ENCODE measurements around the gene ZNF497. TPM values are rescaled to one million over a fixed set of nuclear protein-coding genes. Genes with fewer than 3 reads are reported as not detected.
A peak's percentile ranks its signal among the peaks of the same experiment; 100 is the strongest.

Gene ZNF497
- total and polyA plus RNA-seq, 10 of the 15 experiments (the other 5 are each of a cell fraction or from before 2014, with no cell fraction given) = 0.09 to 0.82 (median 0.28) TPM

DNA sequence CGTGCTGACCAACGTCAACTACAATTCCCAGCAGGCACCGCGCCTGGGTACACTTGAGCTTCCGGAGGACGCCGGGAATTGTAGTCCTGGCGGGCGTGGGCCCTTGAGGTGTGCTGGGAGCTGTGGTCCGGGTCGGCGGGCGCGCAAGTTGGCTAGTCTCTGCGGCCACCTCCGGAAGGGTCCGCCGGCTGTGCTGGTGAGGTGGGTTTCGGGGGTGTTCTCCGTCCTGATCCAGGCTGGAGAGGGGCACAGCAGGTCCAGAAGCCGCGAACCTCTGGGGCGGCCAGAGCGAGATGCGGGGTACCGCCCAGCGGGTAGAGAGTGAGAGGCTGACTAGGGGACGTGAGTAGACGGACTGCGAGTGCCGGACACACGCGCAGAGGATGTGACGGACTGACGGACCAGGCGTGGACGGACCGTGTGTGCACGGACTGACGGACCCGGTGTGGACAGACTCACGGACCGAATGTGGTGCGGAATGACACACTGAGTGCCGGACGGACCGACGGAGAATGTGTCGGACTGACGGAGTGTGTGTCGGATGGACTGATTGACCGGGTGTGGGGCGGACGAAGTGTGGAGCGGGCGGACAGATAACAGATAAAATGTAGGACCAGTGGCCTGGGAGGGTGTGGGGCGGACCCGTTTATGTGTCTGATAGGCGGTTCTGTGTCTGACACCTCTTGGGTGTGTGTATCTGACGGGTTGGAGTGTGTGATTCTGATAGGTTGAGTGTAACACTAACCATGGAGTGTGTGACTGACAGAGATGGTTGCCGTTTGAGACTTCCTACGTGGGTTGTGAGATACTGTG lies 35.4 kb downstream of the ZNF497 start, which contains the start of gene ZSCAN22 (continued):
- TF ChIP-seq RBBP5 (conservative IDR thresholded peaks at IDR 0.05) = no peak
- TF ChIP-seq CREM (IDR thresholded peaks at IDR 0.05; ENCODE audit: low read depth) = peak; percentile 98
- TF ChIP-seq KDM1A (IDR thresholded peaks at IDR 0.05; ENCODE audit: borderline replicate concordance) = no peak
- TF ChIP-seq SUZ12 (IDR thresholded peaks at IDR 0.05; ENCODE audit: unreplicated experiment) = no peak
- no peak for TF ChIP-seq WRNIP1 (IDR thresholded peaks at IDR 0.05; ENCODE audit: borderline replicate concordance, low read depth, low read length)
- TF ChIP-seq POU2F2 (IDR thresholded peaks at IDR 0.05; ENCODE audit: borderline replicate concordance, low read depth, low read length) = peak; percentile 7; the same call in 1 of the 3 replicates
- peak in 1 of 2 experiments; percentile 78; a peak in 2 of 4 replicates for TF ChIP-seq SRF (IDR thresholded peaks at IDR 0.05; ENCODE audit: low read depth in 2 of 2, low read length in 2 of 2)
- TF ChIP-seq IRF5 (IDR thresholded peaks at IDR 0.05; ENCODE audit: borderline replicate concordance) = 0 out of 2 replicates have a peak, but pooled peaks have one; percentile 56
- TF ChIP-seq, protein P1, sequence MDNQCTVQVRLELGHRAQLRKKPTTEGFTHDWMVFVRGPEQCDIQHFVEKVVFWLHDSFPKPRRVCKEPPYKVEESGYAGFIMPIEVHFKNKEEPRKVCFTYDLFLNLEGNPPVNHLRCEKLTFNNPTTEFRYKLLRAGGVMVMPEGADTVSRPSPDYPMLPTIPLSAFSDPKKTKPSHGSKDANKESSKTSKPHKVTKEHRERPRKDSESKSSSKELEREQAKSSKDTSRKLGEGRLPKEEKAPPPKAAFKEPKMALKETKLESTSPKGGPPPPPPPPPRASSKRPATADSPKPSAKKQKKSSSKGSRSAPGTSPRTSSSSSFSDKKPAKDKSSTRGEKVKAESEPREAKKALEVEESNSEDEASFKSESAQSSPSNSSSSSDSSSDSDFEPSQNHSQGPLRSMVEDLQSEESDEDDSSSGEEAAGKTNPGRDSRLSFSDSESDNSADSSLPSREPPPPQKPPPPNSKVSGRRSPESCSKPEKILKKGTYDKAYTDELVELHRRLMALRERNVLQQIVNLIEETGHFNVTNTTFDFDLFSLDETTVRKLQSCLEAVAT (IDR thresholded peaks at IDR 0.05) = peak; percentile 51
- TF ChIP-seq, protein P2, sequence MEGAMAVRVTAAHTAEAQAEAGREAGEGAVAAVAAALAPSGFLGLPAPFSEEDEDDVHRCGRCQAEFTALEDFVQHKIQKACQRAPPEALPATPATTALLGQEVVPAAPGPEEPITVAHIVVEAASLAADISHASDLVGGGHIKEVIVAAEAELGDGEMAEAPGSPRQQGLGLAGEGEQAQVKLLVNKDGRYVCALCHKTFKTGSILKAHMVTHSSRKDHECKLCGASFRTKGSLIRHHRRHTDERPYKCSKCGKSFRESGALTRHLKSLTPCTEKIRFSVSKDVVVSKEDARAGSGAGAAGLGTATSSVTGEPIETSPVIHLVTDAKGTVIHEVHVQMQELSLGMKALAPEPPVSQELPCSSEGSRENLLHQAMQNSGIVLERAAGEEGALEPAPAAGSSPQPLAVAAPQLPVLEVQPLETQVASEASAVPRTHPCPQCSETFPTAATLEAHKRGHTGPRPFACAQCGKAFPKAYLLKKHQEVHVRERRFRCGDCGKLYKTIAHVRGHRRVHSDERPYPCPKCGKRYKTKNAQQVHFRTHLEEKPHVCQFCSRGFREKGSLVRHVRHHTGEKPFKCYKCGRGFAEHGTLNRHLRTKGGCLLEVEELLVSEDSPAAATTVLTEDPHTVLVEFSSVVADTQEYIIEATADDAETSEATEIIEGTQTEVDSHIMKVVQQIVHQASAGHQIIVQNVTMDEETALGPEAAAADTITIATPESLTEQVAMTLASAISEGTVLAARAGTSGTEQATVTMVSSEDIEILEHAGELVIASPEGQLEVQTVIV (IDR thresholded peaks at IDR 0.05; ENCODE audit: borderline replicate concordance, partially characterized antibody) = peak; percentile 49
- TF ChIP-seq SPI1 (IDR thresholded peaks at IDR 0.05; ENCODE audit: borderline replicate concordance, insufficient read depth, low read depth, low read length) = no peak
- TF ChIP-seq NFXL1 (IDR thresholded peaks at IDR 0.05; ENCODE audit: borderline replicate concordance) = no peak
- no peak for TF ChIP-seq BCL11A (IDR thresholded peaks at IDR 0.05; ENCODE audit: low read depth, low read length)
- no peak for TF ChIP-seq ZZZ3 (IDR thresholded peaks at IDR 0.05; ENCODE audit: control insufficient read depth, insufficient read length, low read depth)
- TF ChIP-seq FOXM1 (IDR thresholded peaks at IDR 0.05; ENCODE audit: low read depth, low read length) = no peak
- TF ChIP-seq BHLHE40 (IDR thresholded peaks at IDR 0.05; ENCODE audit: borderline replicate concordance in 1 of 2, low read depth in 2 of 2, low read length in 1 of 2) = peak in 1 of 2 experiments; percentile 78; a peak in 2 of 4 replicates
- no peak for TF ChIP-seq PAX8 (IDR thresholded peaks at IDR 0.05)
- TF ChIP-seq EGR1 (IDR thresholded peaks at IDR 0.05; ENCODE audit: borderline replicate concordance in 1 of 2, low read depth in 2 of 2, low read length in 2 of 2) = peak; percentile 38 to 73; a peak in 2 of 3 replicates
- TF ChIP-seq IRF3 (IDR thresholded peaks at IDR 0.05) = no peak
- no peak for TF ChIP-seq CTCF (IDR thresholded peaks at IDR 0.05 in 2 of 3, conservative IDR thresholded peaks at IDR 0.05 in 1 of 3; ENCODE audit: control insufficient read depth in 2 of 3, extremely low read depth in 1 of 3, insufficient read depth in 1 of 3, low read depth in 3 of 3, low read length in 3 of 3)

All from GM12878 (cell line).